HT-29 (cell line): ENCODE measurements around the gene PAMR1. TPM values are rescaled to one million over a fixed set of nuclear protein-coding genes. Genes with fewer than 3 reads are reported as not detected.

ENCODE experiments used
- DNase-seq: peaks from one replicate; pipeline ENCODE4 v3.0.0-alpha.2; 2015; ENCODE audit warnings: low spot score
- total RNA-seq: library from RNA; depleted of rRNA; stranded (reverse); fragments of >200 nt; shearing (Covaris generic); gene quantifications from 2 replicates; pipeline ENCODE4 v1.2.3, GENCODE V29; 2014

PAMR1 gene
- total RNA-seq, 1 experiment from 2014 or later = not detected

DNA sequence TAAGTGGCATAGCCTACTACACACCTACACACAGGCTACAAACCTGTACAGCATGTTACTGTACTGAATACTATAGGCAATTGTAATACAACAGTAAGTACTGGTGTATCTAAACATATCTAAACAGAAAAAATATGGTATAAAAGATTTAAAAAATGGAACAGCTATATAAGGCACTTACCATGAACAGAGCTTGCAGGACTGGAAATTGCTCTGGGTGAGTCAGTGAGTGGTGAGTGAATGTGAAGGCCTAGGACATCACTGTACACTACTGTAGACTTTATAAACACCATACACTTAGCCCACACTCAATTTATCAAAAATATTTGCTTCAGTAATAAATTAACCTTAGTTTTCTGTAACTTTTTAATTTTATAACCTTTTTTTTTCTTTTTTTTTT, 24.7 kb downstream of the PAMR1 start:
- no peak for DNase-seq

GRCh38 chr11:35496416-35496815, 29.0 kb downstream of the PAMR1 start:
- no peak for DNase-seq

DNA sequence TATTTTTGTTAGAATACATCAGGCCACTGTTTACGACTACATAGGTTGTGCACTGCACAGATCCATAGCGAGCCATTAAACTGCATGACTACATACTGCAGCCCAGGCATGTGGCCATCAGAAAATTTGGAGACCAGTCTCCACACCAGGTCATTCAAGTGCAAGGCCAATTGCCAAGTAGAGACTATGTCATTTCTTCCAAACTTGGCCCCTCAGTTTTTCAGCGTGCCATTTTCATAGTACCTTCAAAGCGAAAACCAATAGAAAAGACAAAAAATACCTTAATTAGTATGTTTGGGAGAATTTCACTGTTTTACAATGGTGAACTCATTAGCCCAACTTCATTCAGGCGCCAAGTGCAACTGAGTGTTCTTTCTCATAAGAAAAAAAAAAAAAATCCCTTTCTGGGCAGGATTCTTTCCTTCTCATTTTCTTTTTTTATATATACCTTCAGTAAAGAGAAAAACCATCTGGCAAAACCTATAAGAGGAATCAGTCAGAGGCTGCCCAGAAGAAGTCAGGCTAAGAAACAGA, 30.4 kb downstream of the PAMR1 start:
- DNase-seq = no peak

- DNase-seq = no peak
Observed at GRCh38 chr11:35491231-35491871, 34.1 kb downstream of the PAMR1 start.

DNA sequence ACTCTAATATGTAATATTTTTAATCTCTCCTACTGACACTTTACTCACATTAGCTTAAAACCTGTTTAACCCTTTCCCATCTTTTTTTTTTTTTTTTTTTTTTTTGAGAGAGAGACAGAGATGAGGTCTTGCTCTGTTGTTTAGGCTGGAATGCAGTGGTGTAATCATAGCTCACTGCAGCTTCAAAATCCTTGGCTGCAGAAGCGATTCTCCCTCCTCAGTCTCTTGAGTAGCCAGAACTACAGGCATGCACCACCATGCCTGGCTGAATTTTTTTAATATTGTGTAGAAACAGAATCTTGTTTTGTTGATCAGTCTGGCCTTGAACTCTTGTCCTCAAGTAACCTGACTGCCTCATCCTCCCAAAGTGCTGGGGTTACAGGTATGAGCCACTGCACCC, 37.3 kb downstream of the PAMR1 start:
- DNase-seq = no peak

GRCh38 chr11:35487532-35488078, 37.8 kb downstream of the PAMR1 start:
- peak; percentile 15 for DNase-seq

DNA sequence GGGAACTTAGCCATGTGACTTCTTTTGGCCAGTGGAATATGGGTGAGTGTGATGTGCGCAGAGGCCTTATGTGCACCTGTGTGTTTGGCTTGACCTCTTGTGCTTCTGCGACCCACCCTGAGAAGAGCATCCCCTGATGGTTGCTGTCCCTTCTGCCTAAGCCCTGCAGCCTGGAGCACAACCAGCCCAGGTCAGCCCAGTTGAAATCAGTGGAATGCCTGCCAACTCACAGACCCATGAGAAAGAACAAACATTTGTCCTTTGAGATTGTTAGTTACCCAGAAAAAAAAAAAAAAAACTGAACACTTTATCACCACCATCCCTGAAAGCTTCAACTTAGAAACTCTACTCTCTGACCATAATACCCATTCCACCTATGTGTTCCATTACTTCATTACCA, 38.5 kb downstream of the PAMR1 start:
- DNase-seq = no peak

- peak; percentile 18 for DNase-seq
Observed at GRCh38 chr11:35486446-35486845, 39.0 kb downstream of the PAMR1 start.

GRCh38 chr11:35485656-35486322, 39.6 kb downstream of the PAMR1 start:
- peak; percentile 97 for DNase-seq

GRCh38 chr11:35484435-35484834, 41.0 kb downstream of the PAMR1 start:
- DNase-seq = no peak

- no peak for DNase-seq
Observed at GRCh38 chr11:35483131-35483820, 42.1 kb downstream of the PAMR1 start.

DNA sequence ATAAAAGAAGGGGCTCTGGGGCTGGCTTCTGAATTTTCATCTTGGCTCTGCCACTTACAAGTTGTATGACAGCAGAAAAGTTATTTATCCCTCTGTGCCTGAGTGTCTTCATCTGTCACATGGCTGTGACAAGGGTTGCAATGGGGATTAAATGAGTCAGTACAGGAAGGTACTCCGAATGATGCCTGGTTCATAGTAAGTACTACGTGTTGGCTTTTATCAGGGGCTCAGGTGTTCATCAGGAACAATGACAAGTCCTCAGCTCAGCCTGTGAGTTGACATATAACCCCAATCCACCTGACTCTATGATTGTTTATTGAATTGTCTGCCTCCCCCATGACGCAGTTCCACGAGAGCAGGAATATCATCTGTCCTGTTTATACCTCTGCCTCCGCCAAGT, 45.7 kb downstream of the PAMR1 start:
- no peak for DNase-seq

GRCh38 chr11:35478471-35479091, 46.8 kb downstream of the PAMR1 start:
- no peak for DNase-seq

GRCh38 chr11:35477901-35478300, 47.5 kb downstream of the PAMR1 start:
- no peak for DNase-seq

GRCh38 chr11:35474688-35475087, 50.7 kb downstream of the PAMR1 start:
- DNase-seq = no peak

DNA sequence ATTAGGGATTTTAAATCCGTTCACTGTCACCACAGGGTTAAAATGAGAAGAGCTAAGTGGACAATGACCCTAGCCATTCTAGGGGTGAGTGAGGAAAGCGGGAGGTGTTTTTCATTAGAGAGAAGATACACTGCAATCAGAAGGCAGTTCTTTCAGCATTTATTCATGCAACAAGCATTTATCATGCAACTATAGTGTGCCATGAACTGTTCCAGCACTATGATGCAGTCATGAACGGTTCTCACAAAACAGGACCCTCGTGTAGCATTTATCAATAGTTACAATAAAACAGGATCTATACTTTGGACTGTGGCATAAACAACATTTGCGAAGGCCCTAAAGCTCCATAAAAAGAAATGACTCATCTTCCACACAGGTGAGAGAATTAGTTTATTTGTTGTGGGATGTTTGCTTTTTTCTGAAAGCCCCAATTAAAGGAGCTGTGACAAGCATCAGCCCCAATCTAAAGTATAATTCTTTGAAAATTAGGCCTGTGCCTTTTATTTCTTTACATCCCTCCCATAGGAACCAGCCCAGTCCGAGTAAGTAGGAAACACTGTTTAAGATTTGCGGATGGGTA, 51.5 kb downstream of the PAMR1 start:
- DNase-seq = no peak

- no peak for DNase-seq
Observed at GRCh38 chr11:35470616-35471015, 54.8 kb downstream of the PAMR1 start.

DNA sequence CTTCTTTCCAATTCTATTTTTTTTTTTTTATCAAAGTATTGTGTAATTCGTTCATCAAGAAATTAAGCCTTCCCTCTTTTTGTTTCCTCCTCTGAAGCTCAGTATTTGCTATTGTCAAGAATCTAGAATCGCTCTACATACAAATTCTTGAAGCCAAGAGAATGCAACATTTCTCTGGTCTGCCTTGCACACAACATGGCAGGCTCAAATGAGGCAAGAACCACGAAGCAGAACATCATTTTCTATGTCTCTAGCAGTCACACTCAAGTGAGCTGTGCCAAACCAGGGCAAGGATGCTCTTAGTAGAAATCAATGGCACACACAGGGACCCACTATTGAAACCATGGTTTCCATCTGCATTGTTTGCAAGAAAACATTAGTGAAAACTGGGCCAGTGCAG, 59.4 kb downstream of the PAMR1 start:
- no peak for DNase-seq

DNA sequence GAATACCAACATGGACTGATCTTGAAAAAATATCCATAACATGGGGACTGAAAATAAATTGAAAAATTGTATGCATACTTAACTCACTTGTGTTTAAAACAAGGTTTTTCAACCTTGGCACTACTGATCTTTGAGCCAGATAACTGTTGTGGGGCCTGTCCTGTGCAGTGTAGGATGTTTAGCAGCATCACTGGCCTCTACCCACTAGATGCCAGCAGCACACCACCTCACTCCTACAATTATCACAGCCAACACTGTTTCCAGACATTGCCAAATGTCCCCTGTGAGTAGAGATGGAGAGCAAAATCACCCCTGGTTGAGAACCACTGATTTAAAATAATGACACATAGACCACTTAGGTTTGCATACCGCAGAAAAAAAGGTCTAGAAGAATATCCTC, 61.1 kb downstream of the PAMR1 start:
- DNase-seq = peak; percentile 23

DNA sequence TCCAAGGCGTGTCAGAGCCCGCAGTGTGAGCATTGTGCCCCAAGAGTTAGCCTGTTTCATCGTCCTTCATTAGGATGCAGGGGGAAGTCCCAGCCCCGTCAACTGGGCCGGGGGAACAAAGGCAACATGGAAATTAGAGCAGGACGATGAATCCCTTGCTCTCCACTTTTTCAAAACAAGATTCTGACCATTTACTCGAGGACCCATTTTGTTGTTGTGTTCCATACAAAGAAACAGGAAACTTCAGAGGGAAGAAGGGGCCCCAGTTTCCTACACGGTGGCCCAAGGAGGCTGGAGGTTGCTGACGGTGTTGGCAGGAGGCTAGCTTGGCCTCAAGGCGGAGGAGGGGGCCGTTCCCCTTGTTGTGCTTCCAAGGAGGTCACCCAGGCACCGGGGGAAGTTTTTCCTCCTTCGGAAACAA, 62.1 kb downstream of the PAMR1 start:
- no peak for DNase-seq

DNA sequence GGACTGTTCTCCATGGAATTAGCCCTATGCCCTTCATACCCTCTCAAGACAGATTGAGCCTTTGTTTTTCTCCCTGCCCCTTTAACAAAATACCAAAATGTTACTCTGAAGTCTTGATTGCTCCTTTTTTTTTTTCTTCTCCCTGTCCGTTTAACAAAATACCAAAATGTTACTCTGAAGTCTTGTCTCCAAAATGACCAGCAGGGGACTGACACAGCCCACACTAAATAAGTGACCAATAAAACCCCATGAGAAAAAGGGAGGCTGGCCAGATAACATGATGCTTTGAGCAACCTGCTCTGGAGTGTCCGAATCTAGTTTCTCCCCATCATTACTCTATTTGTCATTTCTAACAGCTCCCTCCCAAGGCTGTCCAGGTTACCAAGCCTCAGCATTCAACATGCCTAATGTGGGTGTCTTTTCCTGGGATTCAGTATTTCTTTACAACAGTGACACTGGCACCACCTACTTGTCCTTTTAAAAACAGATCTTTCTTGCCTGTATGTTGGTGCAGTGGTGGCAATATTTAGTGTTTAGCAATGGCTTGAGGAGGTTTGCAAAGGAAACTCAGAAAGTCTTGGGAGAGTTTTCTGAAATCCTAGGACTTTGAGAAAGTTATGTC, 63.4 kb downstream of the PAMR1 start:
- no peak for DNase-seq
